OCI-LY7 (cell line): Measurements from ENCODE around the gene ZMIZ2.

ENCODE experiments used
- CTCF ChIP-seq: fragments of 200-600 bp; sonication (generic); conservative IDR thresholded peaks from 2 replicates; pipeline ENCODE4 v1.5.1; 2014; ENCODE audit warnings: mild to moderate bottlenecking, antibody characterized with exemption, low read length, moderate library complexity, mixed read lengths
- EZH2phosphoT487 ChIP-seq: fragments of 200-600 bp; sonication (generic); IDR thresholded peaks from 2 replicates; pipeline ENCODE4 v1.6.1; 2018; ENCODE audit warnings: low read depth, borderline replicate concordance, mild to moderate bottlenecking, mixed run types, antibody characterized with exemption, low read length, moderate library complexity, mixed read lengths

GRCh38 chr7:44787762-44788161, 39.1 kb downstream of the ZMIZ2 start:
- TF ChIP-seq CTCF (no peak), EZH2phosphoT487 (no peak)
